GM23338 (cell line): ENCODE results near the gene CETN2. TPM values are rescaled to one million over a fixed set of nuclear protein-coding genes. Genes with fewer than 3 reads are reported as not detected.

Source experiments
- ATAC-seq: fragments of 200-7000 bp; cut with Tn5 transposase; 3 replicates; pipeline ENCODE4 v1.9.1; 2020
- DNase-seq: peaks from one replicate; pipeline ENCODE4 v3.0.0-alpha.2; 2015; ENCODE audit warnings: low spot score
- H2AFZ ChIP-seq: fragments of 200-600 bp; sonication (generic); 2 replicates; pipeline ENCODE4 v1.8.0; 2016; ENCODE audit warnings: antibody characterized with exemption, mild to moderate bottlenecking, moderate library complexity
- H3F3A ChIP-seq: fragments of 200-600 bp; sonication (generic); replicated peaks from 2 replicates; pipeline ENCODE4 v1.8.0; 2017; ENCODE audit warnings: antibody characterized with exemption, mixed run types, low read depth
- H3K27ac ChIP-seq: fragments of 200-600 bp; sonication (generic); 2 replicates; pipeline ENCODE4 v1.6.1; 2016; ENCODE audit warnings: low read depth
- H3K27me3 ChIP-seq: fragments of 200-600 bp; sonication (generic); 2 replicates; pipeline ENCODE4 v1.8.0; 2016; ENCODE audit warnings: mild to moderate bottlenecking, mixed run types, moderate library complexity; ENCODE audit not compliant: insufficient read depth
- H3K36me3 ChIP-seq: fragments of 200-600 bp; sonication (generic); 2 replicates; pipeline ENCODE4 v1.8.0; 2016; ENCODE audit warnings: mild to moderate bottlenecking; ENCODE audit not compliant: insufficient read depth
- H3K4me1 ChIP-seq: fragments of 200-600 bp; sonication (generic); 2 replicates; pipeline ENCODE4 v1.8.0; 2016; ENCODE audit warnings: mild to moderate bottlenecking, moderate library complexity; ENCODE audit not compliant: insufficient read depth
- H3K4me2 ChIP-seq: fragments of 200-600 bp; sonication (generic); 2 replicates; pipeline ENCODE4 v1.7.1; 2017; ENCODE audit warnings: mixed run types
- H3K4me3 ChIP-seq: fragments of 200-600 bp; sonication (generic); 2 replicates; pipeline ENCODE4 v1.6.1; 2016; ENCODE audit warnings: mixed run types
- H3K79me2 ChIP-seq: fragments of 200-600 bp; sonication (generic); replicated peaks from 2 replicates; pipeline ENCODE4 v1.8.0; 2017; ENCODE audit warnings: mild to moderate bottlenecking; ENCODE audit not compliant: insufficient read depth
- H3K9me2 ChIP-seq: fragments of 200-600 bp; sonication (generic); 2 replicates; pipeline ENCODE4 v1.8.0; 2017; ENCODE audit not compliant: insufficient read depth
- H4K20me1 ChIP-seq: fragments of 200-600 bp; sonication (generic); replicated peaks from 2 replicates; pipeline ENCODE4 v1.8.0; 2017; ENCODE audit warnings: mild to moderate bottlenecking; ENCODE audit not compliant: insufficient read depth
- H3K27ac Mint-ChIP-seq: 2 replicates; pipeline ENCODE4 v1.8.0; 2020; ENCODE audit warnings: inconsistent platforms, mild to moderate bottlenecking, moderate library complexity, mixed read lengths
- H3K27me3 Mint-ChIP-seq: 3 replicates; pipeline ENCODE4 v1.8.0; 2022; ENCODE audit warnings: low read depth, mild to moderate bottlenecking, moderate library complexity, mixed read lengths, inconsistent platforms; ENCODE audit not compliant: insufficient read depth, poor library complexity
- H3K36me3 Mint-ChIP-seq: 3 replicates; pipeline ENCODE4 v1.8.0; 2021; ENCODE audit warnings: low read depth, mild to moderate bottlenecking, inconsistent platforms, moderate library complexity, mixed read lengths
- H3K4me1 Mint-ChIP-seq: 3 replicates; pipeline ENCODE4 v1.8.0; 2020; ENCODE audit warnings: mild to moderate bottlenecking, inconsistent platforms, mixed read lengths
- H3K4me3 Mint-ChIP-seq: 3 replicates; pipeline ENCODE4 v1.8.0; 2021; ENCODE audit warnings: moderate library complexity, mild to moderate bottlenecking, inconsistent platforms, mixed read lengths
- H3K9me3 Mint-ChIP-seq: 3 replicates; pipeline ENCODE4 v1.8.0; 2020; ENCODE audit warnings: moderate library complexity, mild to moderate bottlenecking, inconsistent platforms, mixed read lengths
- CREB1 ChIP-seq: fragments of 250-450 bp; sonication (Bioruptor Pico); IDR thresholded peaks from 2 replicates; pipeline ENCODE4 v1.5.0; 2020; ENCODE audit warnings: low read depth, mild to moderate bottlenecking, moderate library complexity
- EZH2 ChIP-seq: fragments of 200-600 bp; sonication (generic); IDR thresholded peaks from one replicate; pipeline ENCODE4 v1.8.0; 2017; ENCODE audit warnings: antibody characterized with exemption, mild to moderate bottlenecking, low read depth; ENCODE audit not compliant: unreplicated experiment
- POLR2AphosphoS5 ChIP-seq: IDR thresholded peaks from 2 replicates; pipeline ENCODE4 v1.6.1; 2016; ENCODE audit warnings: antibody characterized with exemption, low read depth
- REST ChIP-seq: IDR thresholded peaks from one replicate; pipeline ENCODE4 v1.6.1; 2018; ENCODE audit warnings: antibody characterized with exemption; ENCODE audit not compliant: unreplicated experiment
- STAT1 ChIP-seq: IDR thresholded peaks from one replicate; pipeline ENCODE4 v1.6.1; 2016; ENCODE audit warnings: antibody characterized with exemption; ENCODE audit not compliant: unreplicated experiment
- polyA plus RNA-seq: library from polyadenylated mRNA; unstranded; fragments of >200 nt; fragmentation: Nextera tagmentation; extraction: Ambion mirVana; gene quantifications from 2 replicates; pipeline ENCODE4 v1.2.1, GENCODE V29; 2016
- total RNA-seq: library from RNA; depleted of rRNA; stranded (reverse); fragments of >200 nt; shearing (Covaris generic); gene quantifications from 2 replicates; pipeline ENCODE4 v1.2.3, GENCODE V29; 2014
- TF ChIP-seq, protein P1 (sequence below), 2 experiments: fragments of 200-600 bp in 1 of 2; sonication (generic) in 1 of 2; conservative IDR thresholded peaks; 2 replicates each; pipeline versions ENCODE4 v1.5.1 to v1.6.1; 2016 to 2017; ENCODE audit warnings: antibody characterized with exemption in 2 of 2, low read depth in 2 of 2, mild to moderate bottlenecking in 2 of 2, moderate library complexity in 1 of 2

CETN2 gene
- total and polyA plus RNA-seq, 2 experiments from 2014 or later: 23.9 to 53.7 TPM

- TF ChIP-seq REST (no peak), EZH2 (no peak), POLR2AphosphoS5 (no peak)
- TF ChIP-seq, protein P1, sequence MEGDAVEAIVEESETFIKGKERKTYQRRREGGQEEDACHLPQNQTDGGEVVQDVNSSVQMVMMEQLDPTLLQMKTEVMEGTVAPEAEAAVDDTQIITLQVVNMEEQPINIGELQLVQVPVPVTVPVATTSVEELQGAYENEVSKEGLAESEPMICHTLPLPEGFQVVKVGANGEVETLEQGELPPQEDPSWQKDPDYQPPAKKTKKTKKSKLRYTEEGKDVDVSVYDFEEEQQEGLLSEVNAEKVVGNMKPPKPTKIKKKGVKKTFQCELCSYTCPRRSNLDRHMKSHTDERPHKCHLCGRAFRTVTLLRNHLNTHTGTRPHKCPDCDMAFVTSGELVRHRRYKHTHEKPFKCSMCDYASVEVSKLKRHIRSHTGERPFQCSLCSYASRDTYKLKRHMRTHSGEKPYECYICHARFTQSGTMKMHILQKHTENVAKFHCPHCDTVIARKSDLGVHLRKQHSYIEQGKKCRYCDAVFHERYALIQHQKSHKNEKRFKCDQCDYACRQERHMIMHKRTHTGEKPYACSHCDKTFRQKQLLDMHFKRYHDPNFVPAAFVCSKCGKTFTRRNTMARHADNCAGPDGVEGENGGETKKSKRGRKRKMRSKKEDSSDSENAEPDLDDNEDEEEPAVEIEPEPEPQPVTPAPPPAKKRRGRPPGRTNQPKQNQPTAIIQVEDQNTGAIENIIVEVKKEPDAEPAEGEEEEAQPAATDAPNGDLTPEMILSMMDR (conservative IDR thresholded peaks at IDR 0.05; ENCODE audit: low read depth in 2 of 2): no peak
These were observed 16.7 kb upstream of the CETN2 start (continued) for GRCh38 chrX:152847281-152847680.

GRCh38 chrX:152845618-152846240 lies 15.2 kb upstream of the CETN2 start:
- peaks cover 1% of the 10 kb centered on the region; the same call in 1 of the 3 replicates for H3K4me1 Mint-ChIP-seq
- Histone ChIP-seq H3K4me3 (no peak overlapping the region), H3K36me3 (no peaks in the 10 kb centered on the region), H3K9me2 (no peaks in the 10 kb centered on the region), H3K79me2 (peaks cover 48% of the 10 kb centered on the region), H2AFZ (no peak overlapping the region), H3K4me1 (no peaks in the 10 kb centered on the region), H3K4me2 (no peak overlapping the region), H3K27me3 (no peaks in the 10 kb centered on the region), H4K20me1 (no peaks in the 10 kb centered on the region; the same call in none of the 2 replicates), H3F3A (no peaks in the 10 kb centered on the region), H3K27ac (no peak overlapping the region)
- no peak for DNase-seq
- no peak for TF ChIP-seq REST
- no peak for TF ChIP-seq CREB1 (CRISPR knock-in tag)
- TF ChIP-seq STAT1: no peak
- no peaks in the 10 kb centered on the region for H3K9me3 Mint-ChIP-seq
- H3K4me3 Mint-ChIP-seq: no peak overlapping the region
- H3K36me3 Mint-ChIP-seq: peaks cover 17% of the 10 kb centered on the region
- no peak overlapping the region for H3K27ac Mint-ChIP-seq
- ATAC-seq: no peak
- peaks cover 5% of the 10 kb centered on the region for H3K27me3 Mint-ChIP-seq
